H9 (cell line): ENCODE measurements around the gene SARNP. TPM values are rescaled to one million over a fixed set of nuclear protein-coding genes. Genes with fewer than 3 reads are reported as not detected.

Experiments
- DNase-seq: peaks from one replicate; pipeline ENCODE4 v3.0.0-alpha.2; 2017
- H2AFZ ChIP-seq: one replicate; pipeline ENCODE4 v1.6.1; 2013; ENCODE audit warnings: mild to moderate bottlenecking, low read length, control low read depth, moderate library complexity
- H2AK5ac ChIP-seq: 2 replicates; pipeline ENCODE4 v1.6.1; 2013; ENCODE audit warnings: low read length, control low read depth, mixed read lengths; ENCODE audit not compliant: insufficient read length
- H2BK120ac ChIP-seq: one replicate; pipeline ENCODE4 v1.6.1; 2013; ENCODE audit warnings: low read depth, mild to moderate bottlenecking, low read length, control low read depth, inconsistent platforms; ENCODE audit not compliant: poor library complexity, severe bottlenecking
- H2BK12ac ChIP-seq: 2 replicates; pipeline ENCODE4 v1.6.1; 2013; ENCODE audit warnings: low read length, control low read depth, mixed read lengths, low read depth; ENCODE audit not compliant: insufficient read length
- H2BK15ac ChIP-seq: 2 replicates; pipeline ENCODE4 v1.6.1; 2013; ENCODE audit warnings: low read depth, low read length, control low read depth
- H2BK20ac ChIP-seq: one replicate; pipeline ENCODE4 v1.6.1; 2013; ENCODE audit warnings: low read depth, mild to moderate bottlenecking, low read length, control low read depth, inconsistent platforms; ENCODE audit not compliant: poor library complexity, severe bottlenecking
- H2BK5ac ChIP-seq: 2 replicates; pipeline ENCODE4 v1.6.1; 2013; ENCODE audit warnings: low read length, control low read depth, mixed read lengths; ENCODE audit not compliant: insufficient read length
- H3K14ac ChIP-seq: 2 replicates; pipeline ENCODE4 v1.6.1; 2013; ENCODE audit warnings: low read length, control low read depth; ENCODE audit not compliant: insufficient read depth
- H3K18ac ChIP-seq: 2 replicates; pipeline ENCODE4 v1.6.1; 2013; ENCODE audit warnings: low read depth, mild to moderate bottlenecking, mixed read lengths, low read length, control low read depth; ENCODE audit not compliant: insufficient read length
- H3K23ac ChIP-seq: 2 replicates; pipeline ENCODE4 v1.6.1; 2013; ENCODE audit warnings: low read length, control low read depth, mixed read lengths, low read depth; ENCODE audit not compliant: insufficient read length
- H3K23me2 ChIP-seq: 2 replicates; pipeline ENCODE4 v1.6.1; 2013; ENCODE audit warnings: low read depth, mild to moderate bottlenecking, mixed read lengths, low read length, control low read depth; ENCODE audit not compliant: insufficient read length, poor library complexity, severe bottlenecking
- H3K27ac ChIP-seq: 2 replicates; pipeline ENCODE4 v1.5.1; 2013; ENCODE audit warnings: low read length, control low read depth, mixed read lengths, low read depth; ENCODE audit not compliant: insufficient read length
- H3K27me3 ChIP-seq: 2 replicates; pipeline ENCODE4 v1.6.1; 2013; ENCODE audit warnings: low read length, control low read depth, inconsistent platforms; ENCODE audit not compliant: insufficient read depth
- H3K4ac ChIP-seq: 2 replicates; pipeline ENCODE4 v1.6.1; 2013; ENCODE audit warnings: low read depth, mild to moderate bottlenecking, control low read depth, inconsistent platforms, low read length, moderate library complexity
- H3K4me1 ChIP-seq: 2 replicates; pipeline ENCODE4 v1.6.1; 2013; ENCODE audit warnings: low read length, control low read depth, inconsistent platforms; ENCODE audit not compliant: insufficient read depth
- H3K4me2 ChIP-seq: 2 replicates; pipeline ENCODE4 v1.6.1; 2013; ENCODE audit warnings: low read length, control low read depth, mixed read lengths; ENCODE audit not compliant: insufficient read length, insufficient read depth
- H3K56ac ChIP-seq: 2 replicates; pipeline ENCODE4 v1.6.1; 2013; ENCODE audit warnings: low read depth, mild to moderate bottlenecking, mixed read lengths, low read length, control low read depth; ENCODE audit not compliant: insufficient read length
- H3K79me1 ChIP-seq: 2 replicates; pipeline ENCODE4 v1.6.1; 2013; ENCODE audit warnings: low read depth, mild to moderate bottlenecking, moderate library complexity, low read length, control low read depth, inconsistent platforms; ENCODE audit not compliant: insufficient read depth, poor library complexity, severe bottlenecking
- H3K79me2 ChIP-seq: 2 replicates; pipeline ENCODE4 v1.6.1; 2013; ENCODE audit warnings: low read length, control low read depth, inconsistent platforms; ENCODE audit not compliant: insufficient read depth
- H3K9ac ChIP-seq: 2 replicates; pipeline ENCODE4 v1.6.1; 2013; ENCODE audit warnings: low read length, control low read depth, mixed read lengths; ENCODE audit not compliant: insufficient read length; ENCODE audit errors: extremely low read depth
- H3K9me3 ChIP-seq: one replicate; pipeline ENCODE4 v1.6.1; 2013; ENCODE audit warnings: low read depth, low read length, inconsistent platforms; ENCODE audit not compliant: control insufficient read depth
- H3T11ph ChIP-seq: one replicate; pipeline ENCODE4 v1.6.1; 2013; ENCODE audit warnings: mild to moderate bottlenecking, low read length, control low read depth, inconsistent platforms
- H4K20me1 ChIP-seq: one replicate; pipeline ENCODE4 v1.6.1; 2013; ENCODE audit not compliant: control insufficient read depth, insufficient read length, insufficient read depth
- H4K5ac ChIP-seq: 2 replicates; pipeline ENCODE4 v1.6.1; 2013; ENCODE audit warnings: low read depth, mild to moderate bottlenecking, mixed read lengths, low read length, control low read depth; ENCODE audit not compliant: insufficient read length
- H4K8ac ChIP-seq: replicated peaks from 2 replicates; pipeline ENCODE4 v1.6.1; 2013; ENCODE audit warnings: low read length, control low read depth, mixed read lengths, low read depth; ENCODE audit not compliant: insufficient read length
- H4K91ac ChIP-seq: 2 replicates; pipeline ENCODE4 v1.6.1; 2013; ENCODE audit warnings: low read depth, mild to moderate bottlenecking, moderate library complexity, mixed read lengths, low read length, control low read depth; ENCODE audit not compliant: insufficient read length
- H3K27ac Mint-ChIP-seq, 3 experiments: 2 replicates in 2 of 3; 3 replicates in 1 of 3; pipeline ENCODE4 v1.8.0; 2020 to 2021; ENCODE audit warnings: mixed read lengths in 3 of 3, mild to moderate bottlenecking in 1 of 3, moderate library complexity in 1 of 3
- H3K27me3 Mint-ChIP-seq: 2 replicates; pipeline ENCODE4 v1.8.0; 2021; ENCODE audit warnings: low read depth, mild to moderate bottlenecking, moderate library complexity, mixed read lengths
- H3K36me3 Mint-ChIP-seq, 3 experiments: 2 replicates in 2 of 3; 3 replicates in 1 of 3; pipeline ENCODE4 v1.8.0; 2020 to 2021; ENCODE audit warnings: low read depth in 3 of 3, mixed read lengths in 3 of 3; ENCODE audit not compliant: insufficient read depth in 1 of 3
- H3K4me1 Mint-ChIP-seq, 2 experiments: 2 replicates each; pipeline ENCODE4 v1.8.0; 2020; ENCODE audit warnings: mixed read lengths in 2 of 2
- H3K4me3 Mint-ChIP-seq, 2 experiments: 2 replicates in 1 of 2; 3 replicates in 1 of 2; pipeline ENCODE4 v1.8.0; 2020 to 2021; ENCODE audit warnings: mild to moderate bottlenecking in 2 of 2, mixed read lengths in 2 of 2, moderate library complexity in 1 of 2
- H3K9me3 Mint-ChIP-seq, 2 experiments: 2 replicates in 1 of 2; 3 replicates in 1 of 2; pipeline ENCODE4 v1.8.0; 2020; ENCODE audit warnings: mild to moderate bottlenecking in 2 of 2, mixed read lengths in 2 of 2, moderate library complexity in 1 of 2
- WGBS: extraction: QIAGEN DNeasy Blood & Tissue Kit; methylation state at CpG from one replicate; pipeline ENCODE4 v1.1.7; 2013; ENCODE audit warnings: missing lambda C conversion rate, low lambda C conversion rate, mixed read lengths; ENCODE audit not compliant: insufficient read length; ENCODE audit errors: extremely low coverage; 5-methylcytosine and 5-hydroxymethylcytosine counted together
- total RNA-seq: library from RNA; stranded (reverse); gene quantifications from 2 replicates; pipeline ENCODE4 v1.2.1, GENCODE V29; 2021
- TF ChIP-seq, protein P1 (sequence below): fragments of 200-600 bp; sonication (generic); conservative IDR thresholded peaks from 3 replicates; pipeline ENCODE4 v1.8.0; 2021; ENCODE audit warnings: antibody characterized with exemption, mild to moderate bottlenecking

Gene SARNP
- total RNA-seq, 1 experiment from 2014 or later, result 127 TPM

DNA sequence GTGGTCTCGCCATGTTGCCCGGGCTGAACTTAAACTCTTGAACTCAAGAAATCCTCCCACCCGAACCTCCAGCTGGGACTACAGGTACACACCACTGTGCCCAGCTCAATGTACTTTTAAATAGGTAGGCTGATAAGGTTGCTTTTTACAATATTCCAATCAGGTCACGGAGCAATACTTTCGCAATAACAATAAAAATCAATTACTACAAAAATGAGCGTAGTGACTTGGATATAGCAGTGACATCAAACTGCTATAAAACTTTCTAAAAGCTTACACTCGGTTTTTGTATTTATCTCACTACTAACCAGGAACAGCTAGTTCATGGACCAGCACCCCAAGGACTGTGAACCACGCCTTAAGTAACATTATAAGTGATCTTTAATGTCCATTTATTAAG lies 10.5 kb downstream of the SARNP start:
- WGBS, result no CpG with 5 or more reads among the region's 8 CpGs
- Histone ChIP-seq H3K4me2 (no peak overlapping the region), H2BK20ac (no peak overlapping the region), H3K79me1 (peaks cover 18% of the 10 kb centered on the region), H3K18ac (no peak overlapping the region), H3T11ph (no peak overlapping the region), H3K9me3 (no peaks in the 10 kb centered on the region), H3K27me3 (no peaks in the 10 kb centered on the region), H4K5ac (no peak overlapping the region), H2BK5ac (no peak overlapping the region), H2BK15ac (no peak overlapping the region), H4K8ac (no peak overlapping the region), H2BK12ac (no peak overlapping the region), H2AK5ac (no peak overlapping the region), H3K23me2 (no peaks in the 10 kb centered on the region), H3K9ac (no peak overlapping the region), H3K27ac (no peak overlapping the region), H3K4me1 (peaks cover 1% of the 10 kb centered on the region; the same call in 1 of the 2 replicates), H3K23ac (no peak overlapping the region), H2BK120ac (no peak overlapping the region), H4K20me1 (no peaks in the 10 kb centered on the region), H3K14ac (no peak overlapping the region), H2AFZ (no peak overlapping the region), H3K4ac (no peak overlapping the region), H4K91ac (no peak overlapping the region), H3K79me2 (peaks cover 32% of the 10 kb centered on the region), H3K56ac (no peak overlapping the region)
- TF ChIP-seq, protein P1, sequence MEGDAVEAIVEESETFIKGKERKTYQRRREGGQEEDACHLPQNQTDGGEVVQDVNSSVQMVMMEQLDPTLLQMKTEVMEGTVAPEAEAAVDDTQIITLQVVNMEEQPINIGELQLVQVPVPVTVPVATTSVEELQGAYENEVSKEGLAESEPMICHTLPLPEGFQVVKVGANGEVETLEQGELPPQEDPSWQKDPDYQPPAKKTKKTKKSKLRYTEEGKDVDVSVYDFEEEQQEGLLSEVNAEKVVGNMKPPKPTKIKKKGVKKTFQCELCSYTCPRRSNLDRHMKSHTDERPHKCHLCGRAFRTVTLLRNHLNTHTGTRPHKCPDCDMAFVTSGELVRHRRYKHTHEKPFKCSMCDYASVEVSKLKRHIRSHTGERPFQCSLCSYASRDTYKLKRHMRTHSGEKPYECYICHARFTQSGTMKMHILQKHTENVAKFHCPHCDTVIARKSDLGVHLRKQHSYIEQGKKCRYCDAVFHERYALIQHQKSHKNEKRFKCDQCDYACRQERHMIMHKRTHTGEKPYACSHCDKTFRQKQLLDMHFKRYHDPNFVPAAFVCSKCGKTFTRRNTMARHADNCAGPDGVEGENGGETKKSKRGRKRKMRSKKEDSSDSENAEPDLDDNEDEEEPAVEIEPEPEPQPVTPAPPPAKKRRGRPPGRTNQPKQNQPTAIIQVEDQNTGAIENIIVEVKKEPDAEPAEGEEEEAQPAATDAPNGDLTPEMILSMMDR, result no peak
- peaks cover 15 to 45% (median 39%) of the 10 kb centered on the region in 3 experiments; a peak in 6 of 7 replicates for H3K36me3 Mint-ChIP-seq
- no peaks in the 10 kb centered on the region for H3K9me3 Mint-ChIP-seq
- H3K27me3 Mint-ChIP-seq, result no peaks in the 10 kb centered on the region
- H3K4me1 Mint-ChIP-seq, result peaks cover 5 to 6% of the 10 kb centered on the region in 2 experiments
- H3K4me3 Mint-ChIP-seq, result no peak overlapping the region
- no peak for DNase-seq
- H3K27ac Mint-ChIP-seq, result no peak overlapping the region; a peak in 1 of 7 replicates
